Subcutaneous adipose tissue (tissue), 4 donors: Measurements from ENCODE around the gene CCDC187. TPM values are rescaled to one million over a fixed set of nuclear protein-coding genes. Genes with fewer than 3 reads are reported as not detected.

Experiments used
- CTCF ChIP-seq: fragments of 450-650 bp; IDR thresholded peaks from one replicate; pipeline ENCODE4 v1.5.1; 2016; ENCODE audit warnings: low read depth, mild to moderate bottlenecking, control low read depth, antibody characterized with exemption, moderate library complexity
- total RNA-seq, 4 donors: library from RNA; depleted of rRNA; stranded (reverse); fragments of >200 nt; gene quantifications; one replicate each; pipeline ENCODE4 v1.1.0, GENCODE V29; 2016

Gene CCDC187
- total RNA-seq, 4 donors from 2014 or later: not detected

- TF ChIP-seq CTCF: no peak
These were observed 3.4 kb upstream of the CCDC187 start for GRCh38 chr9:136307215-136307750.

- TF ChIP-seq CTCF: no peak
These were observed 2.6 kb upstream of the CCDC187 start for GRCh38 chr9:136306211-136307208.

GRCh38 chr9:136305804-136306203 lies 1.9 kb upstream of the CCDC187 start:
- TF ChIP-seq CTCF: no peak

- TF ChIP-seq CTCF: no peak
These were observed 1.1 kb upstream of the CCDC187 start for GRCh38 chr9:136304981-136305380.

GRCh38 chr9:136304456-136304855 lies 562 bp upstream of the CCDC187 start:
- no peak for TF ChIP-seq CTCF

- no peak for TF ChIP-seq CTCF
These were observed 649 bp downstream of the CCDC187 start for GRCh38 chr9:136303066-136303824.

GRCh38 chr9:136302527-136302926 lies 1.4 kb downstream of the CCDC187 start:
- no peak for TF ChIP-seq CTCF
